Sigmoid colon (tissue), 7 donors: ENCODE data around the gene NTF3. TPM values are rescaled to one million over a fixed set of nuclear protein-coding genes. Genes with fewer than 3 reads are reported as not detected.

Source experiments
- DNase-seq: peaks from one replicate; pipeline ENCODE4 v3.0.0-alpha.2; 2019
- H3K27ac ChIP-seq, 4 donors: fragments of 200-600 bp; sonication (generic); one replicate each; pipeline ENCODE4 v1.5.1; 2016 to 2019; ENCODE audit warnings: mild to moderate bottlenecking in 1 of 4
- H3K27me3 ChIP-seq, 3 donors: fragments of 200-600 bp; sonication (generic); one replicate each; pipeline ENCODE4 v1.5.1; 2019; ENCODE audit warnings: mild to moderate bottlenecking in 1 of 3
- H3K36me3 ChIP-seq, 4 donors: fragments of 200-600 bp; sonication (generic); one replicate each; pipeline ENCODE4 v1.5.1; 2016 to 2019
- H3K4me1 ChIP-seq, 4 donors: fragments of 200-600 bp; sonication (generic); one replicate each; pipeline ENCODE4 v1.5.1; 2017 to 2019
- H3K4me3 ChIP-seq, 4 donors: fragments of 200-600 bp; sonication (generic); one replicate each; pipeline ENCODE4 v1.5.1; 2017 to 2019; ENCODE audit warnings: mild to moderate bottlenecking in 2 of 4, moderate library complexity in 1 of 4
- H3K9me3 ChIP-seq, 4 donors: fragments of 200-600 bp in 3 of 4; sonication (generic) in 3 of 4; one replicate each; pipeline versions ENCODE4 v1.5.1 to v1.6.1; 2013 to 2019
- CTCF ChIP-seq, 4 experiments: fragments of 450-650 bp in 3 of 4; fragments of 200-600 bp in 1 of 4; IDR thresholded peaks; one replicate each; pipeline ENCODE4 v1.5.1; 2016 to 2019; ENCODE audit warnings: antibody characterized with exemption in 4 of 4, mild to moderate bottlenecking in 3 of 4, moderate library complexity in 2 of 4
- EP300 ChIP-seq, 4 donors: sonication (generic); formaldehyde crosslinking; IDR thresholded peaks; one replicate each; pipeline ENCODE4 v1.6.1; 2017; ENCODE audit warnings: antibody characterized with exemption in 4 of 4
- POLR2A ChIP-seq, 2 donors: fragments of 450-650 bp; IDR thresholded peaks; one replicate each; pipeline ENCODE4 v1.6.1; 2016; ENCODE audit warnings: antibody characterized with exemption in 2 of 2, mild to moderate bottlenecking in 2 of 2, moderate library complexity in 2 of 2
- POLR2AphosphoS5 ChIP-seq, 4 donors: sonication (generic); formaldehyde crosslinking; IDR thresholded peaks; one replicate each; pipeline ENCODE4 v1.6.1; 2017; ENCODE audit warnings: antibody characterized with exemption in 4 of 4
- whole genome bisulfite sequencing, 2 donors: extraction: QIAGEN DNeasy Blood & Tissue Kit; methylation state at CpG; one replicate each; pipeline ENCODE4 v1.1.7; 2013; 5-methylcytosine and 5-hydroxymethylcytosine counted together
- intact Hi-C: fragments of 100-400 bp; cut with DNase I; formaldehyde crosslinking; loops from one replicate; pipeline ENCODE4 v1.15.1; 2023
- polyA plus RNA-seq, 3 donors: library from polyadenylated mRNA; stranded (reverse); fragments of 200-250 nt; gene quantifications; one replicate each; pipeline ENCODE4 v1.2.3, GENCODE V29; 2013
- total RNA-seq, 4 donors: library from RNA; depleted of rRNA; stranded (reverse); fragments of >200 nt; gene quantifications; one replicate each; pipeline ENCODE4 v1.1.0, GENCODE V29; 2016
- donor health status: healthy with polysubstance abuse.
- donor health status: Bipolar disorder and iron deficiency.
- donor health status: healthy.

NTF3 gene
- total and polyA plus RNA-seq, 7 donors: 0.71 to 1.8 (median 0.95) TPM; not detected in 2

GRCh38 chr12:5489760-5490406 lies 58.0 kb downstream of the NTF3 start:
- Histone ChIP-seq H3K27ac (peak overlapping the region in 1 of 4 donors; percentile 22), H3K4me3 (no peak overlapping the region), H3K9me3 (no peaks in the 10 kb centered on the region), H3K4me1 (no peaks in the 10 kb centered on the region), H3K36me3 (no peaks in the 10 kb centered on the region), H3K27me3 (no peaks in the 10 kb centered on the region)
- intact Hi-C loops: no loop called here
- no peak for DNase-seq
- 79 to 93% methylated on average over 14 of the region's 14 CpGs for WGBS, 2 donors
- TF ChIP-seq POLR2AphosphoS5 (IDR thresholded peaks at IDR 0.05) (no peak), POLR2A (IDR thresholded peaks at IDR 0.05) (no peak)

GRCh38 chr12:5492562-5492961 lies 60.7 kb downstream of the NTF3 start:
- WGBS, 2 donors: 71 to 72% methylated on average over 4 of the region's 4 CpGs
- intact Hi-C loops: no loop called here
- no peak overlapping the region for H3K27ac ChIP-seq

GRCh38 chr12:5493018-5493417 lies 61.1 kb downstream of the NTF3 start:
- intact Hi-C loops: no loop called here
- Histone ChIP-seq H3K4me1 (no peaks in the 10 kb centered on the region), H3K27ac (no peak overlapping the region), H3K27me3 (no peaks in the 10 kb centered on the region), H3K4me3 (no peak overlapping the region), H3K36me3 (no peaks in the 10 kb centered on the region), H3K9me3 (no peaks in the 10 kb centered on the region)
- DNase-seq: no peak
- TF ChIP-seq EP300 (IDR thresholded peaks at IDR 0.05) (no peak), CTCF (IDR thresholded peaks at IDR 0.05) (no peak), POLR2AphosphoS5 (IDR thresholded peaks at IDR 0.05) (no peak), POLR2A (IDR thresholded peaks at IDR 0.05) (no peak)
- 75 to 83% methylated on average over 7 of the region's 7 CpGs for WGBS, 2 donors

More at GRCh38 chr12:5492562-5492961, 60.7 kb downstream of the NTF3 start:
- H3K9me3 ChIP-seq: no peaks in the 10 kb centered on the region
- TF ChIP-seq EP300 (IDR thresholded peaks at IDR 0.05): no peak
- no peak for TF ChIP-seq POLR2A (IDR thresholded peaks at IDR 0.05)
- no peak for TF ChIP-seq CTCF (IDR thresholded peaks at IDR 0.05)
- TF ChIP-seq POLR2AphosphoS5 (IDR thresholded peaks at IDR 0.05): no peak
- H3K27me3 ChIP-seq: no peaks in the 10 kb centered on the region
- no peaks in the 10 kb centered on the region for H3K4me1 ChIP-seq
- DNase-seq: no peak
- H3K4me3 ChIP-seq: no peak overlapping the region
- no peaks in the 10 kb centered on the region for H3K36me3 ChIP-seq

- no peak for TF ChIP-seq EP300 (IDR thresholded peaks at IDR 0.05)
Observed at GRCh38 chr12:5494343-5494742, 62.4 kb downstream of the NTF3 start.

GRCh38 chr12:5497329-5498053 lies 65.6 kb downstream of the NTF3 start:
- no peak for TF ChIP-seq CTCF (IDR thresholded peaks at IDR 0.05)
- TF ChIP-seq POLR2A (IDR thresholded peaks at IDR 0.05): no peak
- no peak for TF ChIP-seq EP300 (IDR thresholded peaks at IDR 0.05)
- TF ChIP-seq POLR2AphosphoS5 (IDR thresholded peaks at IDR 0.05): no peak
- no peaks in the 10 kb centered on the region for H3K9me3 ChIP-seq
- no peaks in the 10 kb centered on the region for H3K27me3 ChIP-seq
- H3K27ac ChIP-seq: no peak overlapping the region
- H3K36me3 ChIP-seq: no peaks in the 10 kb centered on the region
- 14 to 62% methylated on average over 5 of the region's 5 CpGs for WGBS, 2 donors
- DNase-seq: no peak
- intact Hi-C loops: no loop called here
- H3K4me3 ChIP-seq: no peak overlapping the region
- no peaks in the 10 kb centered on the region for H3K4me1 ChIP-seq

More at GRCh38 chr12:5494343-5494742, 62.4 kb downstream of the NTF3 start:
- WGBS, 2 donors: 90 to 94% methylated on average over 28 of the region's 28 CpGs
- no peak for DNase-seq
- Histone ChIP-seq H3K36me3 (no peaks in the 10 kb centered on the region), H3K4me3 (no peak overlapping the region), H3K9me3 (no peaks in the 10 kb centered on the region), H3K27ac (no peak overlapping the region), H3K4me1 (no peaks in the 10 kb centered on the region), H3K27me3 (no peaks in the 10 kb centered on the region)
- intact Hi-C loops: no loop called here
